GM18867 (cell line): ENCODE measurements around the gene CHADL.

ENCODE experiments used
- ATAC-seq: cut with Tn5 transposase; IDR thresholded peaks from one replicate; pipeline ENCODE4 v1.9.1; 2021; ENCODE audit warnings: mild to moderate bottlenecking, moderate library complexity; ENCODE audit not compliant: unreplicated experiment

Gene CHADL

GRCh38 chr22:41257696-41258095 lies 17.0 kb upstream of the CHADL start:
- ATAC-seq = no peak

GRCh38 chr22:41256254-41257253 lies 15.8 kb upstream of the CHADL start:
- no peak for ATAC-seq

DNA sequence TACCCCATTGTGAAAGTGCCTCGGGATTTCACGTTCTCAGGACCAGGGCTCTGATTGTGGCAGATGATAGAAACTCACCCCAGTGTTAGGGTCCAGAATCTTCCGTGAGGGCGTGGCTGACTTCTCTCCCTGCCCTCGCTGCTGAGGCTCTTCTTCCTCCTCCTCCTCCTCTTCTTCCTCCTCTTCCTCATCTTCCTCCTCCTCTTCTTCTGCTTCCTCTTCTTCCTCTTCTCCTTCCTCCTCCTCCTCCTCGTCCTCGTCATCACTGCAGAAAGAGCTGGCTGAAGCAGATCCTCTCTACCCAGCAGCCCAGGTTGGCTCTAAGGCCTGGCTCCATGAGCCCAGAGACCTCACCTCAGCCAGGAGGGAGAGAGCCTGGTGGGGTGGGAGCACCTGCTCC lies 13.5 kb upstream of the CHADL start:
- no peak for ATAC-seq

DNA sequence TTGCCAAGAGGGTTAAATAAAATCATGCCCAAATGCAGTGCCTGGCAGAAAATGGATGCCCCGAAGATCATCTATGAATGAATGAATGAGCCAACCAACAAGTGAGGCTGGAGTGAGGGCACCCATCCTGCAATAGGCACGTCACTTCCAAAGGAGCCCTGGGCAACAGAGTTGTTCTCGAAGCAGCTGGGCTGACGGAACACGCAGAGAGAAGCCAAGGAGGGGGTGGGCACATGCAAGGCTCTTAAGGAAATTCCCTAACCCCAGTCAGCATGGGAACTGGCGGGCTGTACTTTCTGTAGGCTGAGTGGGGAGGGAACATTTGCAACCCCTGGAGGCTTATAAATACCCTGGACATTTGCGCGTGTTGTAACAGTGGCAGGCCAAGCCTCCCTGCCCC lies 11.6 kb upstream of the CHADL start:
- no peak for ATAC-seq

DNA sequence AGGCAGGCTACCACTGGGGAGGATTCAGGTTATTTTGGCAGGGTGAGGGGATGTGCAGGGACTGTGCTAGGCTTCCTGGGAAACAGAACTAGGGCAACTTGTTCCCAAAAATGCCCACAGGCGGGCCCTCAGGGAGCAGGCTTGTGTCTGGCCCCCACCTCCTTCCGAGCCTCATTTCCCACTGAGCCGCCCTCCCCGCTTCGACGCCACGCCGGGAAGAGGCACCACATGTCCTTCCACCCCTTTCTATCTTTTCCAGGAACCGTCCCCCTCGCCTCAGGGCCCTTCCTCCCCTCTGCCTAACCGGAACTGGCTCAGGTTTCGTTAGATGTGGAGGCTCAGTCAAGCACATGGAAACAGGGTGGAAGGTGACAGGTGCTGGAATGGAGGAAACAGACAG lies 9.4 kb upstream of the CHADL start:
- ATAC-seq = no peak

- no peak for ATAC-seq
Measured at GRCh38 chr22:41249442-41249841, 8.7 kb upstream of the CHADL start.

DNA sequence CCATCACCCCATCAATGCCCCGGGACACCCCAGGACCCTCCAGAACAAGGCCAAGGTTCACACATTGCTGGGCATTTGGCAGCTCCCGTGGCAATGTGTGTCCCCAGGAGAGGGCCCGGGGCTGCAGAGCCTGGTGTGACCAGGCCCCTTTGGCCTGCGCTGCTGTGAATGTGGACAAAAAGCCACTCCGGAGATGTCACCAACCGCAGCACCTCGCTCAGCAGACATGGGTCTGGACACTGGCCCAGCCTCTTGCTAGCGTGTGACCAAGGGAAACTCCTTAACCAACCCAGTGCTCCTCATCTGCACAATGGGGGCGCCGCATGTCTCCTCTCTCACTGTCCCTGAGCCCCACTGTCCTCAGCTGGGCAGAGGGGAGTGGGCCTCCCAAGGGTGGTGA lies 8.0 kb upstream of the CHADL start:
- ATAC-seq = no peak

GRCh38 chr22:41248314-41248713 lies 7.6 kb upstream of the CHADL start:
- no peak for ATAC-seq

DNA sequence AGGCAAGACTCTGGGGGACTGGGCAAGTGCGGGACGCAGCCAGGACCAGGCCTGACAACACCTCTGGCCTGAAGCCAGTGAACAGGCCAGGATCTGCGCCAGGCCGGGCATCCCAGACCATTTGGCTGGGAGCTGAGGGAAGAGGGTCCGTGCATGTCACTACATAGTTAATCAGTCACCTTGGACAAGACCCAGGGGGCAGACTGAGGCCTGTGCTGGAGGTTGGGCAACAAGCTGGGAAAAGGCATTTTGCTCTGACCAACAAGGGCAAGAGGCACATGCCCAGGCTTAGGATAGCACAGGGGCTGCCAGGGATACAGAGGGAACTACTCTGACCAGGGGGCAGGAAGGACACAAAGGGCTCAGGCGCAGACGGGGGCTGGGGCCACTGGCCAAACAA lies 7.0 kb upstream of the CHADL start:
- no peak for ATAC-seq

DNA sequence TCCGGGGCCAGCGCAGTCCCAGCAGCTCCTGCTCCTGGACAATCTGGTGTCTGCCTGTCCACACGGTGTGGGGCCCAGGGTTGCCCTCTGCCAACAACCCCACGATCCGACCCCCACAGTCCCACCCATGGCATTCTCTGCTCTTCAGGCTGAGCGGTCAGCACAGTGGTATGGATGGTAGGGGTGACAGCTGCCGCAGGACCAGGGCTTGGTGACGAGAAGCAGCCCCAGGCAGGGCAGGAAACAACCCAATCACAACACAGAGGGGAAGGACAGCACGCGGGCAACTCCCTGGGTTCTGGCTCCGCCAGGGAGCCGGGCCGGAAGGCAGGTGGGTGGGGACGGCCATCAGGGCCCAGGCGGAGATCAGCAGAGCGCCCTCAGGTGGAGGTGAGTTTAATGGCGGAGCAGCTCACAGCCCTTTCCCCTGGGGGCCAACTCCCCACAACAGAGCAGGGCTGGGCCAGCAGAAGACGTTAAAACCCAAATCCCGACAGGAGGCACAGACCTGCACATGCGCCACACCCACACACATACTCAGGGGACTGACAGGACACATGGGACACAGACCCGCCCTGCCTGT lies 5.3 kb upstream of the CHADL start:
- no peak for ATAC-seq

DNA sequence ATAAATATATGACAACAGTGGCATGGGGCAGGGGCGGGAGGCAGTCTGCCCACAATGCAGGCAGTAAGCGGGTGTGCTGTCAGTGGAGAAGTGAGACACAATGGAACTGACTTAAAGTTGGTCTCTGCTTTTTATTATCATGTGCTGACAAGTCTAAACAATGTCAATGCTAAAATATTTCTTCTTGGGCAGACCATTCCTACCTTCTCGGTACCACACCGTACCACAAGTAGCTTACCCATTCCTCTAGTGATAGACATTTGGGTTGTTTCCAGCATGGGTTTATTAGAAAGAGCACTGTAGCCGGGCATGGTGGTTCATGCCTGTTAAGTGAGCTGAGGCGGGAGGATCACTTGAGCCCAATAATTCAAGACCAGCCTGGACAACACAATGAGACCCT lies 2.6 kb upstream of the CHADL start:
- no peak for ATAC-seq

- ATAC-seq = no peak
Measured at GRCh38 chr22:41242396-41243117, 1.8 kb upstream of the CHADL start.

- no peak for ATAC-seq
Measured at GRCh38 chr22:41241133-41241676, 474 bp upstream of the CHADL start.

GRCh38 chr22:41239443-41240128 lies 1.1 kb downstream of the CHADL start:
- ATAC-seq = no peak

GRCh38 chr22:41238570-41239442 lies 1.9 kb downstream of the CHADL start:
- ATAC-seq = no peak

DNA sequence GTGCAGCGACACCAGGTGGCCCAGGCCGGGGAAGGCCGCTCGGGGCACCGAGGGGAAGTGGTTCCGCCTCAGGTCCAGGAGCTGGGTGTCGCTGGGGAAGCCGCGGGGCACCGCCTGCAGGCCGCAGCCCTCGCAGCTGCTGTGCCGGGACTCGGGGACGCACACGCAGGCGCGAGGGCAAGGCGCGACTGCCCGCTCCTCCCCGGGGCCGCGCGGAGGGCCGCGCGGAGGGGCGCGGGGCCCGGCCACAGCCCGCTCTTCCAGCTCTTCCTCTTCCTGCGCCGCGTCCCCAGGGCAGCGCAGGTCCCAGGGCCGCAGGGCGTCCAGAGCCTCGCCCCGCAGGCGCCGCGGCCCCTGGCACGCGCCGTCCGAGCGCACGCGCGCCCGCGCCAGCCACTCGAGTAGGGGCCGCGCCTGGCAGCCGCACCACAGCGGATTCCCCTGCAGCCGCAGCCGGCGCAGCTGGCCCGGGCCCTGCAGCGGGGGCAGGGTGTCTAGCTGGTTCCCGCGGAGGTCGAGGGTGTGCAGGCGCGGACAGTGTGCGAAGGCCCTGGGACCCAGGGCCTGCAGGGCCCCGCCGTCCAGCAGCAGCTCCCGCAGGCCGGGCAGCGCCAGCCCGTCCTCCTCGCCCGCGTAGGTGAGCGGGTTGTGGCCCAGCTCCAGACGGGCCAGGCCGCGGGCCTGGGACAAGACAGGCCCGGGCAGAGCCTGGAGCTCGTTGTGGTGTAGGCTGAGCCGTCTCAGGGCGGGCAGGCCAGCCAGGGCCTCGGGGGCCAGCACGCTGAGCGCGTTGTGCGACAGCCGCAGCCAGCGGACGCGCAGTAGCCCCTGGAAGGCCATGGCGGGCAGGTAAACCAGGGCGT lies 2.8 kb downstream of the CHADL start:
- peak; percentile 83 for ATAC-seq

- ATAC-seq = no peak
Measured at GRCh38 chr22:41237036-41237706, 3.6 kb downstream of the CHADL start.
